ENCODE results near the gene PNPLA1. TPM values are rescaled to one million over a fixed set of nuclear protein-coding genes. Genes with fewer than 3 reads are reported as not detected.

The PNPLA1 gene
- total and polyA plus RNA-seq, 10 of the 15 experiments (the other 5 are each of a cell fraction or from before 2014, with no cell fraction given), result 0.04 TPM; not detected in 9

GRCh38 chr6:36221674-36222073 is 48.2 kb upstream of the PNPLA1 start (continued):
- TF ChIP-seq IRF3 (IDR thresholded peaks at IDR 0.05), result no peak
- no peak for TF ChIP-seq ATF2 (IDR thresholded peaks at IDR 0.05; ENCODE audit: low read length)
- no peak for TF ChIP-seq NBN (IDR thresholded peaks at IDR 0.05)

- 85% methylated on average over 4 of the region's 4 CpGs for whole genome bisulfite sequencing (ENCODE audit: insufficient coverage, insufficient replicate concordance, low lambda C conversion rate, missing lambda C conversion rate)
- peaks cover 13 to 23% of the 10 kb centered on the region in 2 experiments for H3K36me3 ChIP-seq (ENCODE audit: control insufficient read depth in 2 of 2, insufficient read depth in 2 of 2, low read length in 1 of 2)
- FAIRE-seq (no peak), DNase-seq (ENCODE audit: low read depth, low spot score) (no peak), ATAC-seq (no peak)
- H3K9me3 ChIP-seq (replicated peaks; ENCODE audit: control insufficient read depth, insufficient read depth, low read length), result no peaks in the 10 kb centered on the region
- RAD21 ChIA-PET (ENCODE audit: unreplicated experiment), result no interaction called here
- no peaks in the 10 kb centered on the region for H4K20me1 ChIP-seq (ENCODE audit: control insufficient read depth, insufficient read depth)
- no peak for TF ChIP-seq SP1 (IDR thresholded peaks at IDR 0.05; ENCODE audit: low read depth, low read length)
- TF ChIP-seq EGR1 (IDR thresholded peaks at IDR 0.05; ENCODE audit: borderline replicate concordance in 1 of 2, low read depth in 2 of 2, low read length in 2 of 2), result no peak
- TF ChIP-seq RB1 (IDR thresholded peaks at IDR 0.05; ENCODE audit: borderline replicate concordance), result no peak
- no peak for TF ChIP-seq SIN3A (IDR thresholded peaks at IDR 0.05; ENCODE audit: low read depth, low read length)
- no peak for TF ChIP-seq CEBPB (IDR thresholded peaks at IDR 0.05; ENCODE audit: borderline replicate concordance in 1 of 2, low read depth in 2 of 2, low read length in 2 of 2)
- TF ChIP-seq CBFB (IDR thresholded peaks at IDR 0.05; ENCODE audit: low read depth), result no peak
- no peak for TF ChIP-seq MEF2A (IDR thresholded peaks at IDR 0.05; ENCODE audit: insufficient read depth, low read depth, low read length)
- no peak for TF ChIP-seq ZNF384 (IDR thresholded peaks at IDR 0.05; ENCODE audit: borderline replicate concordance, low read depth, low read length)
- no peaks in the 10 kb centered on the region for H3K79me2 ChIP-seq (ENCODE audit: control insufficient read depth, insufficient read depth, low read length)
- H3K27me3 ChIP-seq (replicated peaks in 1 of 2; ENCODE audit: control insufficient read depth in 2 of 2, insufficient read depth in 2 of 2, low read length in 1 of 2), result no peaks in the 10 kb centered on the region
- H3K27ac ChIP-seq (ENCODE audit: control insufficient read depth, insufficient read depth), result no peak overlapping the region
- in situ Hi-C loops (cut with MboI) (no loop called here), intact Hi-C loops (cut with micrococcal nuclease; ENCODE audit: unreplicated experiment) (no loop called here)
- H3K4me2 ChIP-seq (ENCODE audit: control insufficient read depth, insufficient read depth), result no peak overlapping the region
- H3K4me3 ChIP-seq, result no peak overlapping the region
- no TSS peak for BruUV-seq (replicated peaks)
- H3K4me1 ChIP-seq (ENCODE audit: control insufficient read depth, insufficient read depth, low read length), result no peaks in the 10 kb centered on the region
- CTCF ChIA-PET, result no interaction called here
- SMC1A ChIA-PET (ENCODE audit: uncharacterized antibody, unreplicated experiment), result no interaction called here
- no peak overlapping the region for H3K9ac ChIP-seq (ENCODE audit: control insufficient read depth, insufficient read depth, low read length)
- no peak overlapping the region for H2AFZ ChIP-seq (ENCODE audit: control insufficient read depth, low read depth, low read length)
- POLR2A ChIA-PET, result no interaction called here
Measured at GRCh38 chr6:36222924-36223323, 46.9 kb upstream of the PNPLA1 start.
